Activated T-cell treated with anti-CD3 and anti-CD28 coated beads, Interleukin-2, amount 50 U/mL, for 1 hour (primary cell): ENCODE measurements around the gene RNF6.

Experiments used
- DNase-seq: peaks from one replicate; pipeline ENCODE4 v3.0.0-alpha.2; 2020

The RNF6 gene

GRCh38 chr13:26225896-26226617 is 3.9 kb upstream of the RNF6 start:
- DNase-seq = no peak

DNA sequence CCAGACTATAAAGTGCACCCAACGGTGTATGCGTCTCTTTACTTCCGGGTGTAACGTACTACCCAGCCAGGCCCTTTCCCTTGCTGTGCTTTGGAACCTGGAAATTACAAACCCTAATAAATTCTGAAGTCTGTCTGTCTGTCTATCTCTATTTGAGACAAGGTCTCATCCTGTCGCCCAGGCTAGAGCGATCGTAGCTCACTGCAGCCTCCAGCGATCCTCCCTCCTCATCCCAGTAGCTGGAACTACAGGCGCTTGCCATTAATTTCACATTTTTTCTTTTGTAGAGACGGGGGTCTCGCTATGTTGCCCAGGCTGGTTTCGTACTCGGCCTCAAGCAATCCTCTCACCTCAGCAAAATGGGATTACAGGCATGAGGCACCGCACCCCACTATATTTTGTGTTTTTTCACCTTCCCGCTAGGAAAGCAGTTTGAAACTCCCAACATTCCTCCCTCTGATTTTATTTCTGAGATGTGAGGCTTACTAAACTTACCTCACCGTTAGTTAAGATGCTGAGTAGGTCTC is 469 bp upstream of the RNF6 start:
- DNase-seq = no peak

- DNase-seq = no peak
Observed at GRCh38 chr13:26221399-26221720, 754 bp downstream of the RNF6 start.

- no peak for DNase-seq
Observed at GRCh38 chr13:26220575-26220974, 1.5 kb downstream of the RNF6 start.

- DNase-seq = no peak
Observed at GRCh38 chr13:26219726-26220125, 2.4 kb downstream of the RNF6 start.

DNA sequence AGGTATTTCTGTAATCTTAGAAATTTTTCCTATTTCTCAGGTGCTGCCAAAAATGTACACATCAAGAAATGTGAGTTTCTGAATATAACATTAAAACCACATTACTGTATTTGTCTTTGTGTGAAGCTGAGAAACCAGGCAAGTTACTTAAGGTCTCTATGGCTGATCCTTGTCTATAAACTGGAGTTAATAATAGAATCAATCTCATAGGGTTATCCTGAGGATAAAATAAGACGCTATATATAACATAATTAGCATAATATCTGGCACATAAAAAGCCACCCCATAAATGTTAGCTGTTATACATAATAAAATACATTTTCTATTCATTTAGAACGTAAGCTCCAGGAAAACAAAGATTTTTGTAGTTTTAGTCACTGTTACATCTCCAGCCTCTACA is 6.1 kb downstream of the RNF6 start:
- no peak for DNase-seq

- DNase-seq = no peak
Observed at GRCh38 chr13:26213982-26214381, 8.1 kb downstream of the RNF6 start.

DNA sequence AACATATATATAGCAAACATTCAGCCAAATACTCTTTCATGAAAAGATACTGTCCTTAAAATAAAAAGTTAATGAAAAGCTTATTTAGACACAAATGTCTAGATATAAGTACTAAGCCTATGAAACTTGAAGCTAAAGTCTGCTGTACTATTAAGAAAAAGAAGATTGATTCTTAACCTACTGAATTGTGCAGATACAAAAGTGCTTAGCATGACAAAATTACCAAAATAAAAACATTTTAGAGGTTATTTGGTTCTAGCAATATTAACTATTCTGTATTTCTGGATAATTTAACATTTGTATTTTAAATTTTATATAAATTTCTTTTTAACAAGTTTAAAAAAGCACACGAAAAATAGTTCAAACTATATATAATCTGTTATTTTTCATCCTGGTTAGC is 8.8 kb downstream of the RNF6 start:
- no peak for DNase-seq

GRCh38 chr13:26208287-26208686 is 13.8 kb downstream of the RNF6 start:
- DNase-seq = no peak

DNA sequence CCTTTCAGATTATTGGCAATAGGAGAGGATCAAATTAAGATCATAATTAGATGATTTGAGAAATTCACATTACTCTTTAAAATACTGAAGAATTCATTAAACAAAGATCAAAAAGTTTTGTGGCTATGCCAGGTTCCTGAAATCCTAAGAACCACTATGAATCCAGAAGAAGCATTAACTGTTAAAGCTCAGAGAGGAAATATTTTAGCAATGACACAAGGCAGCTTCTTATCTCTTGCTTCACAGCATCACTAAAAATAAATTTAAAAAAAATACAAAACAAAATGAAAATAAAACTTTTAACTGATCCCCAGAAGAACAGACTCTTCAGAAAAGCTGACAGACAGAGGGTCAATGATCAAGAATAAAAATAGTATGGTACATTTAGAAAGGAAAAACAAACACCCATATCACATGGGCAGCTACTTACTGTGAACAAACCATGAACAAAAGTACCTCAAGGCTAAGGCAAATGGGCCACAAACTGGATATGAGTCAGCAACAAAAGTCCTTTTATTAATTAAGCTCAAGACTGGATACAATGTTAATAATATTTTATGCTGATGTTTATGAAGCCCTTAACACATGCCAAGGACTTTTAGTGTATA is 19.6 kb downstream of the RNF6 start:
- DNase-seq = no peak

GRCh38 chr13:26200811-26201210 is 21.3 kb downstream of the RNF6 start:
- DNase-seq = no peak

GRCh38 chr13:26198116-26198515 is 24.0 kb downstream of the RNF6 start:
- DNase-seq = no peak

DNA sequence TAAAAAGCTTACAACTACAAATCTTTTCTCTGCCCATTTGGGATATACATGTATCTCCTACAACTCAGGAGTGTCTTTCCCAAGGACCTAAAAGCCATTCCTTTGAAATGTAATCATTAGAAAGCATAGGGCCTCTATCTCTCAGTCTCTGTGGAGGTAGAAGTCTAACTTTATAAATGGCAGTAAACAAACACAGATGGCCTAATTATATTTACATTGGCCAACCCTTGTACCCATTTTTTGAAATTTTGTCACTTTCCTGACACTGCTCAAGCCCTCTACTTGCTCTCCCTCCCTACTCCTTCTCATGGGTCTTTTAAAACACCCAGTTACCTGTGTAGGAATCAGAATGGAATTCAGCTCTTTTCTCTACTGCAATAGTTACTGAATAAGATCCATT is 24.8 kb downstream of the RNF6 start:
- DNase-seq = no peak

DNA sequence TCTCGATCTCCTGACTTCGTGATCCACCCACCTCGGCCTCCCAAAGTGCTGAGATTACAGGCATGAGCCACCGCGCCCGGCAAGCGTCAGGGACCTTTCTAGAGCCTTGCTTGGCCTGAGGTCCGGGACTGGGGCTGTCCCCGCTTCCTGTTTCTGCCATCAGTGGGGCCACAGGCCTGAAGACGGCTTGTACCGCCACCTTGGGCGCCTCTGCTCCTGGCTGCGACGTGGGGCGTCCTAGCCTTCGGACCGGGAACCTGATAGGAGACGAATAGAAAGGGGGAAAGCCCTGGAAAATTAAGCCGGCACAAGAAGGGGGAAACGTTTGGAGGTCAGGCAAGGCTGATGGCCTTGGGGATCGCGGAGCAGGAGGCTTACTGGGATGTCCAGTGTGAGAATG is 35.1 kb downstream of the RNF6 start:
- no peak for DNase-seq

DNA sequence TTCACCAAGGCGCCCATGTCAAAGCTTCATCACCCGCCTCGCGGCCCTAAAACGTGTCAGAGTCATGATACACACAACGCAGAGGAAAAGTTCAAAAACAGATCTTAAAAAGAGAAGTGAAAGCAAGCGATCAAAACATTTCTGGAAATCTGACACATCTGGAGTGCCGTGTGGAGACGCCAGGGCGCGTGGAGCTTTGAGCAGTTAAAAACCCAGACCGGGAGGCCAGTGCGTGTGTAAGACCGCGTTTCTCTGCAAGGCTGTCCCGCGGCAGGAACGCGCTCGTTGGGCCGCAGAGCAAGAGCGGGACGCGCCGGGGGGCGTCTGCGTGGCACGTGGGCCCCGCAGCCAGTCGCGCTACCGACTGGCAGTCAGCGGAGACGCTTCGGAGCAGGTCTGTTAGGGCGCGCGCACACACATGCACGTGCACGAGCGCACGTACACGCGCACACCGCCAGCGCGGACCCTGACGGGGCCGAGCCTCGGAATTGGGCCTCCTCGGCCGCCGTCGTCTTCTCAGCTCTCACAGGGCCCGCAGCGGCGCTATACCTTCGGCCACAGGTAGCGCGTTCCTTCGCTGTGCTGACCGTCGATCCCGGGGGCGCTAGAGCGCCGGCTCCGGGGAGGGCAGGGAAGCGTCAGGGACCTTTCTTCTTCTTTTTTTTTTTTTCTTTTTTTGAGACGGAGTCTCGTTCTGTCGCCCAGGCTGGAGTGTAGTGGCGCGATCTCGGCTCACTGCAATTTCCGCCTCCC is 35.8 kb downstream of the RNF6 start:
- peak; percentile 93 for DNase-seq

DNA sequence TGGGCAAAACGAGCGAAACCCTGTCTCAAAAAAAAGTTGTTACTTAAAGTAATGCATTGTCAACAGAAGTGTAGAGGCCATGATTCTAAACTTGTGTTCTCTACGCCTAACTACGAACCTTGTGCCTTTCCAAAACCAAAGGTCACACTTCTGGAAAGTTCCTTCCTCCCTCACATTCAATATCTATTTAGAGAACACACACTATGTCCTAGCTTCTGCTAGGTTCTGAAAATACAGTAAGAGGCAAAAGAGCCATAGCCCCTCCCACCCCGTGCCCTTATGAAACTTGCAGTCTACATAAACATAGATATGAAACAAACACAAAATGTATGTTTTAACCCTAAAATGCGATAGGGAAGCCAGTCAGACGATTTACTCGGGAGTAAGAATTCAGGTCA is 36.4 kb downstream of the RNF6 start:
- no peak for DNase-seq

GRCh38 chr13:26184791-26185250 is 37.3 kb downstream of the RNF6 start:
- DNase-seq = peak; percentile 61

DNA sequence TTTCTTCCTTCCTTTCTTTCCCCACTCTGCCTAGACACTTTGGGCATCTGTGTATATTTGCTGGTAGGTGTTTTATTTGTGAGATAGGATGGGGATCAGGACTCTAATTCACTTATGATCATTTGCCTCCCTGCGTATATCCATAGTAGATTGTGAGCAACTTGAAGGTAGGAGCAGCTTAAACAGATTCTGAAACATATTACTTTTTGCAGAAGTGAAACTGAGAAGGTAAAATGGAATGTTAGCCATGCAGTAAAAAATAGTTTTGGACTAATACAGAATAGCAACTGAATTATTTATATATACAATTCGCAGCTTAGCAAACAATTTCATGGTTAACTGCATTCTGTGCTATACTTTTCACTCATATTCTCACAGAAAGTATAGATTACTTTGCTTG is 38.7 kb downstream of the RNF6 start:
- DNase-seq = no peak

DNA sequence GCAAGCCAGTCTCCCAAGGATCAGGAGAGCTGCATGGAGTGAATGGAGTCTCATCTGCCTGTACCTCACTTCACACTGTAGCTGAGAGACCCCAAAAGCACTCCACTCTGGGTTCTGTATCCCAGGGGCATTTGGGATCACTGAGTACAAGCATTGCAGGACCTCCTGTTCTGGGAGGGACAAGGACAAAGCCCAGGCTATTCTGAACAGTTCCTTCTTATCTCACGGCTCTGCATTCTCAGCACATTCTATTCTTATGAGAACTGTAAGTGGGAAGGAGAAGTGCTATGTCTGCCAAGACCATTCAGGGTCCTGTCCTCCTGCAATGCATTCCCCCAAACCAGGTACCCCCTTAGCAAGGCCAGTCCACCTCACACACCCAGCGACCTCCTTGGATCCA is 42.8 kb downstream of the RNF6 start:
- no peak for DNase-seq

DNA sequence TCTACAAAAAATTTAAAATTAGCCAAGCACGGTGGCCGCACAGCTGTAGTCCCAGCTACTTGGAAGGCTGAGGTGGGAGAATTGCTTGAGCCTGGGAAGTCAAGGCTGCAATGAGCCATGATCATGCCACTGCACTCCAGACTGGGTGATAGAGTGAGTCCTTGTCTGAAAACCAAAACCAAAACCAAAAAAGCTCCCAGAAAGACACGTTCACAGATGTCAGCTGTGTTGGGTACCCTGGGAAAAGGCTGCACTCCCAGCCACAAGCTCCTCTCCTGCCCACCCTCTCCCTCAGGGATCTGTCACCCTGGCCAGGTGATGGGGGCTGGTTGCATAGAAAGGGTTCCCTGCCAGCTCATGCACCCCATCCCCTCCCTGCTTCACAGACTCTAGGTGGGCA is 53.3 kb downstream of the RNF6 start:
- DNase-seq = no peak

DNA sequence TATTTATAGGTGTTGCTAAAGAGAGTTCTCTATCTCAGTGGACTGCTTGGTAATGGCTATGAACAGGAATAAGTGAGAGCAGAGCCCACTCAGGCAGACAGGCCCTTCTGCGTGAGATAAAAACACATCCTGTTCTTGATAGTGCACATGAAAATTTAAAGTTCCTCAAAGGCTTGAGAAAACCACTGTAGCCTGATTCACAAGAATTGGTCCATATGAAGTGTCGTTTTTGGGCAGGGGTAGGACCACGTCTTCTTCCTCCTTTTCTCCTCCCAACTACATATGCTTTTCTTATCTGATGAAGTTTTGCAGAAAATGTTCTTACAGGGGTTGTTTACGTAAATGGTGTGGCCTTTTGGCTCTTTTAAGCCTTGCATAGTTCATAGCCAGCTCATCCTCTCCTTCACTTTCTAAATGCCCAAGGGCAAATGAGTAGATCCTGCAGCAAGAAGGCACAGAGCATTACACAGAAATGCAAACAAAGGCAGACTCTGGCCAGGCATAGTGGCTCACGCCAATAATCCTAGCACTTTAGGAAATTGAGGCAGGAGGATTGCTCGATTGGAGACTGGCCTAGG is 53.8 kb downstream of the RNF6 start:
- DNase-seq = no peak

GRCh38 chr13:26163812-26164211 is 58.3 kb downstream of the RNF6 start:
- no peak for DNase-seq
